Right renal cortex interstitium (tissue), 3 donors: ENCODE measurements around the gene MCF2L. TPM values are rescaled to one million over a fixed set of nuclear protein-coding genes. Genes with fewer than 3 reads are reported as not detected.
"Not testable (repeated sequence)": the region's sequence is repeated elsewhere in the genome, so short reads cannot be mapped to it uniquely, and the experiment has no call there.

ENCODE experiments used
- DNase-seq, 3 donors: peaks; one replicate each; pipeline ENCODE4 v3.0.0-alpha.2; 2013; ENCODE audit warnings: low read depth in 3 of 3, low spot score in 2 of 3
- polyA plus RNA-seq, 3 donors: library from polyadenylated mRNA; unstranded; fragments of 120-200 nt; gene quantifications; one replicate each; pipeline ENCODE4 v1.2.1, GENCODE V29; 2013; ENCODE audit not compliant: insufficient read length in 3 of 3

MCF2L gene
- polyA plus RNA-seq, 3 donors, result 22.3 to 26.3 (median 26.2) TPM

GRCh38 chr13:113106711-113107351 lies 137.8 kb downstream of the MCF2L start:
- no peak for DNase-seq

GRCh38 chr13:113108521-113108920 lies 139.5 kb downstream of the MCF2L start:
- DNase-seq, result not testable (repeated sequence)

GRCh38 chr13:113109151-113110047 lies 140.4 kb downstream of the MCF2L start:
- DNase-seq, result no peak

- no peak for DNase-seq
These were observed 141.2 kb downstream of the MCF2L start for GRCh38 chr13:113110048-113110851.

GRCh38 chr13:113110852-113111315 lies 141.9 kb downstream of the MCF2L start:
- no peak for DNase-seq

GRCh38 chr13:113111821-113112220 lies 142.8 kb downstream of the MCF2L start:
- DNase-seq, result not testable (repeated sequence)

GRCh38 chr13:113112475-113112874 lies 143.5 kb downstream of the MCF2L start:
- not testable (repeated sequence) for DNase-seq

GRCh38 chr13:113112893-113113845 lies 144.2 kb downstream of the MCF2L start:
- no peak for DNase-seq

GRCh38 chr13:113113846-113114271 lies 144.8 kb downstream of the MCF2L start:
- DNase-seq, result no peak

- no peak for DNase-seq
These were observed 145.7 kb downstream of the MCF2L start for GRCh38 chr13:113114511-113115362.

- no peak for DNase-seq
These were observed 146.6 kb downstream of the MCF2L start for GRCh38 chr13:113115363-113116205.

- DNase-seq, result no peak
These were observed 147.3 kb downstream of the MCF2L start for GRCh38 chr13:113116206-113116800.

GRCh38 chr13:113116871-113117271 lies 147.9 kb downstream of the MCF2L start:
- no peak for DNase-seq

GRCh38 chr13:113117335-113117872 lies 148.4 kb downstream of the MCF2L start:
- DNase-seq, result no peak

- no peak for DNase-seq
These were observed 148.9 kb downstream of the MCF2L start for GRCh38 chr13:113117911-113118260.

GRCh38 chr13:113118261-113119021 lies 149.4 kb downstream of the MCF2L start:
- no peak for DNase-seq
